A549 (cell line): Measurements from ENCODE around the gene SDHAF4. TPM values are rescaled to one million over a fixed set of nuclear protein-coding genes. Genes with fewer than 3 reads are reported as not detected.

ENCODE experiments used
- ATAC-seq, 2 experiments: fragments of 200-7000 bp in 1 of 2; fragments of >200 bp in 1 of 2; cut with Nextera tagmentation in 1 of 2; cut with Tn5 transposase in 1 of 2; 3 replicates each; pipeline versions ENCODE4 v1.8.0 to v1.9.1; 2018 to 2020; ENCODE audit warnings: mild to moderate bottlenecking in 1 of 2, moderate library complexity in 1 of 2
- CTCF ChIA-PET: fragments of 300-600 bp; sonication (Branson Sonifier 250); formaldehyde crosslinking; extraction: SDS; loops from one replicate; lab custom pipeline; 2021; ENCODE audit warnings: antibody characterized with exemption, inconsistent platforms; lab: Yijun Ruan, JAX
- POLR2A ChIA-PET: fragments of 350-600 bp; formaldehyde crosslinking; extraction: SDS; loops from one replicate; lab custom pipeline; 2021; ENCODE audit warnings: antibody characterized with exemption, inconsistent platforms; lab: Yijun Ruan, JAX
- DNase-seq, 2 experiments: peaks; one replicate each; pipeline versions ENCODE4 v3.0.0 to v3.0.0-alpha.2; 2011 to 2016; ENCODE audit warnings: low read depth in 1 of 2, low spot score in 1 of 2
- FAIRE-seq: peaks from 2 replicates; lab custom pipeline; 2011; peaks lifted over from hg19 to GRCh38; lab: Jason Lieb, UNC
- H3K27ac ChIP-seq, 2 experiments: fragments of >200 bp; sonication (Bioruptor Twin); formaldehyde crosslinking; 3 replicates each; pipeline ENCODE4 v1.5.1; 2016 to 2017
- H3K4me1 ChIP-seq: fragments of >200 bp; sonication (Bioruptor Twin); formaldehyde crosslinking; 3 replicates; pipeline ENCODE4 v1.6.1; 2016
- H3K4me2 ChIP-seq: fragments of >200 bp; sonication (Bioruptor Twin); formaldehyde crosslinking; 3 replicates; pipeline ENCODE4 v1.6.1; 2016
- H3K4me3 ChIP-seq: fragments of >200 bp; sonication (Bioruptor Twin); formaldehyde crosslinking; 3 replicates; pipeline ENCODE4 v1.5.1; 2016
- H3K9me3 ChIP-seq: fragments of >200 bp; sonication (Bioruptor Twin); formaldehyde crosslinking; 3 replicates; pipeline ENCODE4 v1.6.1; 2016
- BHLHE40 ChIP-seq: IDR thresholded peaks from 2 replicates; pipeline ENCODE4 v1.6.1; 2012; ENCODE audit warnings: low read depth, low read length, inconsistent platforms
- CBX2 ChIP-seq: fragments of 200-600 bp; sonication (generic); IDR thresholded peaks from 2 replicates; pipeline ENCODE4 v1.6.1; 2016; ENCODE audit warnings: low read depth, mild to moderate bottlenecking, borderline replicate concordance
- CBX8 ChIP-seq: fragments of 200-600 bp; sonication (generic); IDR thresholded peaks from 2 replicates; pipeline ENCODE4 v1.6.1; 2016
- CEBPB ChIP-seq, 2 experiments: fragments of >200 bp in 1 of 2; sonication (Bioruptor Twin) in 1 of 2; formaldehyde crosslinking in 1 of 2; IDR thresholded peaks; 2 replicates each; pipeline ENCODE4 v1.6.1; 2012 to 2016
- CHD4 ChIP-seq: fragments of 200-600 bp; sonication (generic); IDR thresholded peaks from 2 replicates; pipeline ENCODE4 v1.6.1; 2016; ENCODE audit warnings: antibody characterized with exemption, mild to moderate bottlenecking, borderline replicate concordance
- ELK1 ChIP-seq: fragments of 150-350 bp; IDR thresholded peaks from 2 replicates; pipeline ENCODE4 v1.6.1; 2014; ENCODE audit warnings: low read depth, mild to moderate bottlenecking, low read length
- EP300 ChIP-seq, 2 experiments: fragments of >200 bp; sonication (Bioruptor Twin); formaldehyde crosslinking; IDR thresholded peaks; 2 replicates in 1 of 2; 3 replicates in 1 of 2; pipeline ENCODE4 v1.6.1; 2016 to 2017
- ESRRA ChIP-seq: fragments of 150-350 bp; IDR thresholded peaks from 2 replicates; pipeline ENCODE4 v1.6.1; 2014; ENCODE audit warnings: mild to moderate bottlenecking, low read length, borderline replicate concordance
- FOSB ChIP-seq: fragments of 250-450 bp; sonication (Bioruptor Pico); IDR thresholded peaks from 2 replicates; pipeline ENCODE4 v1.5.0; 2020; ENCODE audit warnings: mild to moderate bottlenecking, moderate library complexity
- FOSL2 ChIP-seq, 2 experiments: fragments of 450-650 bp in 1 of 2; fragments of >200 bp in 1 of 2; sonication (Bioruptor Twin) in 1 of 2; formaldehyde crosslinking; IDR thresholded peaks; 2 replicates each; pipeline versions ENCODE4 v1.5.0 to v1.6.1; 2016 to 2020; ENCODE audit warnings: mild to moderate bottlenecking in 1 of 2, moderate library complexity in 1 of 2
- HDAC2 ChIP-seq: fragments of 200-600 bp; sonication (generic); IDR thresholded peaks from 2 replicates; pipeline ENCODE4 v1.6.1; 2016
- HEYL ChIP-seq: fragments of 250-450 bp; sonication (Bioruptor Pico); IDR thresholded peaks from 2 replicates; pipeline ENCODE4 v1.8.0; 2021; ENCODE audit warnings: mild to moderate bottlenecking, moderate library complexity
- JUN ChIP-seq, 2 experiments: fragments of >200 bp; sonication (Bioruptor Twin); formaldehyde crosslinking; IDR thresholded peaks; 2 replicates in 1 of 2; 3 replicates in 1 of 2; pipeline ENCODE4 v1.6.1; 2016 to 2017
- JUNB ChIP-seq: fragments of >200 bp; sonication (Bioruptor Twin); formaldehyde crosslinking; IDR thresholded peaks from 2 replicates; pipeline ENCODE4 v1.6.1; 2016
- KDM5A ChIP-seq: fragments of 200-600 bp; sonication (generic); IDR thresholded peaks from 2 replicates; pipeline ENCODE4 v1.6.1; 2016; ENCODE audit warnings: antibody characterized with exemption, mild to moderate bottlenecking
- MAFK ChIP-seq: fragments of 450-650 bp; IDR thresholded peaks from 2 replicates; pipeline ENCODE4 v1.6.1; 2014; ENCODE audit not compliant: partially characterized antibody
- MYC ChIP-seq: IDR thresholded peaks from 2 replicates; pipeline ENCODE4 v1.6.1; 2012; ENCODE audit warnings: mild to moderate bottlenecking, inconsistent platforms, low read length, improper control_type of control experiment, borderline replicate concordance
- NR3C1 ChIP-seq: fragments of >200 bp; sonication (Bioruptor Twin); formaldehyde crosslinking; IDR thresholded peaks from 3 replicates; pipeline ENCODE4 v1.6.1; 2017
- POLR2A ChIP-seq: IDR thresholded peaks from 2 replicates; pipeline ENCODE4 v1.6.1; 2012; ENCODE audit warnings: mild to moderate bottlenecking, low read length
- RARB ChIP-seq: fragments of 250-450 bp; sonication (Bioruptor Pico); IDR thresholded peaks from 2 replicates; pipeline ENCODE4 v1.8.0; 2021; ENCODE audit warnings: mild to moderate bottlenecking, moderate library complexity
- RCOR1 ChIP-seq: fragments of 150-350 bp; IDR thresholded peaks from 2 replicates; pipeline ENCODE4 v1.6.1; 2014; ENCODE audit warnings: antibody characterized with exemption, low read length, low read depth
- RNF2 ChIP-seq: fragments of 200-600 bp; sonication (generic); IDR thresholded peaks from 2 replicates; pipeline ENCODE4 v1.6.1; 2016; ENCODE audit warnings: low read depth, mild to moderate bottlenecking, antibody characterized with exemption, moderate library complexity, borderline replicate concordance
- SMC3 ChIP-seq: fragments of >200 bp; sonication (Bioruptor Twin); formaldehyde crosslinking; IDR thresholded peaks from 3 replicates; pipeline ENCODE4 v1.6.1; 2018; ENCODE audit warnings: inconsistent platforms
- TFCP2L1 ChIP-seq: fragments of 250-450 bp; sonication (Bioruptor Pico); IDR thresholded peaks from 2 replicates; pipeline ENCODE4 v1.5.0; 2021; ENCODE audit warnings: mild to moderate bottlenecking
- TP53 ChIP-seq: fragments of 250-450 bp; sonication (Bioruptor Pico); IDR thresholded peaks from 2 replicates; pipeline ENCODE4 v1.5.0; 2021; ENCODE audit warnings: mild to moderate bottlenecking, moderate library complexity
- ZFP36 ChIP-seq: fragments of 450-650 bp; IDR thresholded peaks from 2 replicates; pipeline ENCODE4 v1.6.1; 2014; ENCODE audit warnings: borderline replicate concordance; ENCODE audit not compliant: partially characterized antibody
- ZSCAN20 ChIP-seq: fragments of 250-450 bp; sonication (Bioruptor Pico); IDR thresholded peaks from 2 replicates; pipeline ENCODE4 v1.8.0; 2022; ENCODE audit warnings: mild to moderate bottlenecking, moderate library complexity
- WGBS: methylation state at CpG from one replicate; pipeline ENCODE4 v1.1.6; 2017; ENCODE audit errors: missing lambda C conversion rate; 5-methylcytosine and 5-hydroxymethylcytosine counted together
- polyA plus RNA-seq, 4 experiments: library from polyadenylated mRNA; depleted of rRNA in 3 of 4; stranded (reverse); fragments of >200 nt; fragmentation: RNase III in 1 of 4; extraction: RNeasy Plus Mini Kit Qiagen cat#74134 plus additional on column Dnase treatment in 1 of 4; gene quantifications; 2 replicates in 3 of 4; 3 replicates in 1 of 4; pipeline ENCODE4 v1.2.3, GENCODE V29; 2011 to 2017
- TF ChIP-seq, protein P1 (sequence below): IDR thresholded peaks from 2 replicates; pipeline ENCODE4 v1.6.1; 2012; ENCODE audit warnings: low read depth, borderline replicate concordance
- TF ChIP-seq, protein P2 (sequence below): fragments of >200 bp; sonication (Bioruptor Twin); formaldehyde crosslinking; IDR thresholded peaks from 3 replicates; pipeline ENCODE4 v1.6.1; 2016
- TF ChIP-seq, protein P3 (sequence below): fragments of >200 bp; sonication (Bioruptor Twin); formaldehyde crosslinking; IDR thresholded peaks from 2 replicates; pipeline ENCODE4 v1.6.1; 2016
- TF ChIP-seq, protein P4 (sequence below): IDR thresholded peaks from 2 replicates; pipeline ENCODE4 v1.6.1; 2012

The SDHAF4 gene
- polyA plus RNA-seq, 2 of the 4 experiments (the other 2 are of a cell fraction): 9.6 to 14.1 TPM

DNA sequence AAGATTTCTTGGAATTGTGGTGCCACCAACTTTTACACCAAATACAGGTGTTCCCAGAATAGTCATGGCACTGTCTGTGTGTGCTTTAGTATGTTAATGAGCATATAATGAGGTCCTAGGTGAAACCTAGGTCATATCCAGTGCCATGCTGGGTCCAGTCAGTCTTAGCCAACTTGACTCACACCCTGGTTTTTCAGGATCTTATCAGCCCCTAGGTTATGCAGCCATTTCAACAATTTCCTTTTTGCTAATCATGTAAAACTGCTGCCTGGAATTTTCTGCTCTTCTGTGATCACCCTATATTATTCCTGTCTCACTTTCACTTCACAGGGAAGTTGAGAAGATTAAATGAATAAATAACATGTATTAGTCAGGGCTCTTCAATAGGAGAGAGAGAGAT lies 23.7 kb downstream of the SDHAF4 start:
- Histone ChIP-seq H3K4me1 (no peaks in the 10 kb centered on the region), H3K4me2 (no peak overlapping the region)
- no peak for FAIRE-seq
- CTCF ChIA-PET: no interaction called here
- TF ChIP-seq, protein P1, sequence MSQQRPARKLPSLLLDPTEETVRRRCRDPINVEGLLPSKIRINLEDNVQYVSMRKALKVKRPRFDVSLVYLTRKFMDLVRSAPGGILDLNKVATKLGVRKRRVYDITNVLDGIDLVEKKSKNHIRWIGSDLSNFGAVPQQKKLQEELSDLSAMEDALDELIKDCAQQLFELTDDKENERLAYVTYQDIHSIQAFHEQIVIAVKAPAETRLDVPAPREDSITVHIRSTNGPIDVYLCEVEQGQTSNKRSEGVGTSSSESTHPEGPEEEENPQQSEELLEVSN: no peak
- TF ChIP-seq CBX2 (no peak), TFCP2L1 (CRISPR knock-in tag) (no peak), RCOR1 (no peak), RARB (no peak), JUNB (no peak), ESRRA (no peak)
- TF ChIP-seq, protein P2, sequence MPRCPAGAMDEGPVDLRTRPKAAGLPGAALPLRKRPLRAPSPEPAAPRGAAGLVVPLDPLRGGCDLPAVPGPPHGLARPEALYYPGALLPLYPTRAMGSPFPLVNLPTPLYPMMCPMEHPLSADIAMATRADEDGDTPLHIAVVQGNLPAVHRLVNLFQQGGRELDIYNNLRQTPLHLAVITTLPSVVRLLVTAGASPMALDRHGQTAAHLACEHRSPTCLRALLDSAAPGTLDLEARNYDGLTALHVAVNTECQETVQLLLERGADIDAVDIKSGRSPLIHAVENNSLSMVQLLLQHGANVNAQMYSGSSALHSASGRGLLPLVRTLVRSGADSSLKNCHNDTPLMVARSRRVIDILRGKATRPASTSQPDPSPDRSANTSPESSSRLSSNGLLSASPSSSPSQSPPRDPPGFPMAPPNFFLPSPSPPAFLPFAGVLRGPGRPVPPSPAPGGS: no peak
- TF ChIP-seq, all 56 proteins: peak for 0
- POLR2A ChIA-PET: no interaction called here
- Histone ChIP-seq H3K9me3 (no peaks in the 10 kb centered on the region), H3K27ac (no peak overlapping the region), H3K4me3 (no peak overlapping the region)
- no peak for ATAC-seq
- no peak for DNase-seq

- ATAC-seq (no peak), FAIRE-seq (no peak), DNase-seq (no peak)
- H3K4me3 ChIP-seq: no peak overlapping the region
- H3K9me3 ChIP-seq: no peaks in the 10 kb centered on the region
- no peaks in the 10 kb centered on the region for H3K4me1 ChIP-seq
- H3K4me2 ChIP-seq: no peak overlapping the region
- CTCF ChIA-PET: no interaction called here
- POLR2A ChIA-PET: no interaction called here
- TF ChIP-seq ELK1 (no peak), BHLHE40 (no peak), FOSB (CRISPR knock-in tag) (no peak), POLR2A (no peak), KDM5A (no peak), RCOR1 (no peak), SMC3 (no peak)
- H3K27ac ChIP-seq: no peak overlapping the region
- 64% methylated on average over 5 of the region's 5 CpGs for WGBS
These were observed 25.8 kb downstream of the SDHAF4 start for GRCh38 chr6:70592391-70593117.

- CTCF ChIA-PET: interaction anchor here (1.6 kb wide), 1 partner anchor 10 kb away, joined by 3 read pairs; no protein-coding TSS in a partner anchor
- FAIRE-seq: no peak
- 70% methylated on average over 2 of the region's 3 CpGs for WGBS
These were observed 26.4 kb downstream of the SDHAF4 start for GRCh38 chr6:70593118-70593486.

GRCh38 chr6:70599187-70599586 lies 32.5 kb downstream of the SDHAF4 start:
- FAIRE-seq: no peak
- no peak overlapping the region for H3K27ac ChIP-seq
- CTCF ChIA-PET: no interaction called here
- TF ChIP-seq FOSL2 (IDR thresholded peaks at IDR 0.05) (no peak), FOSL2 (CRISPR knock-in tag; IDR thresholded peaks at IDR 0.05) (no peak), KDM5A (no peak), MYC (no peak), HEYL (no peak), TP53 (CRISPR knock-in tag) (no peak), EP300 (IDR thresholded peaks at IDR 0.05) (no peak), RARB (no peak), ZSCAN20 (CRISPR knock-in tag) (no peak), NR3C1 (no peak)
- TF ChIP-seq, protein P3, sequence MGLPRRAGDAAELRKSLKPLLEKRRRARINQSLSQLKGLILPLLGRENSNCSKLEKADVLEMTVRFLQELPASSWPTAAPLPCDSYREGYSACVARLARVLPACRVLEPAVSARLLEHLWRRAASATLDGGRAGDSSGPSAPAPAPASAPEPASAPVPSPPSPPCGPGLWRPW: no peak
- TF ChIP-seq, protein P2: no peak

More at GRCh38 chr6:70593118-70593486, 26.4 kb downstream of the SDHAF4 start:
- TF ChIP-seq CHD4 (no peak), RNF2 (no peak), HDAC2 (no peak), RCOR1 (no peak), KDM5A (no peak), ZFP36 (no peak), CEBPB (IDR thresholded peaks at IDR 0.05) (no peak), JUN (IDR thresholded peaks at IDR 0.05) (no peak), NR3C1 (no peak), MAFK (no peak), CBX8 (no peak)
- TF ChIP-seq, protein P4, sequence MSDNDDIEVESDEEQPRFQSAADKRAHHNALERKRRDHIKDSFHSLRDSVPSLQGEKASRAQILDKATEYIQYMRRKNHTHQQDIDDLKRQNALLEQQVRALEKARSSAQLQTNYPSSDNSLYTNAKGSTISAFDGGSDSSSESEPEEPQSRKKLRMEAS: no peak
- TF ChIP-seq, all 56 proteins: peak for 0
- H3K4me3 ChIP-seq: no peak overlapping the region
- no peak for ATAC-seq
- H3K9me3 ChIP-seq: no peaks in the 10 kb centered on the region
- no peak overlapping the region for H3K27ac ChIP-seq
- H3K4me2 ChIP-seq: no peak overlapping the region
- POLR2A ChIA-PET: no interaction called here
- DNase-seq: no peak
- no peaks in the 10 kb centered on the region for H3K4me1 ChIP-seq

More at GRCh38 chr6:70599187-70599586, 32.5 kb downstream of the SDHAF4 start:
- ATAC-seq: no peak
- no peak overlapping the region for H3K4me2 ChIP-seq
- DNase-seq: no peak
- H3K4me3 ChIP-seq: no peak overlapping the region
- POLR2A ChIA-PET: no interaction called here
- no peaks in the 10 kb centered on the region for H3K4me1 ChIP-seq
- no peaks in the 10 kb centered on the region for H3K9me3 ChIP-seq
- 62% methylated on average over 4 of the region's 4 CpGs for WGBS
